ENCODE data around the gene APLP2.
"Not testable (repeated sequence)": the region's sequence is repeated elsewhere in the genome, so short reads cannot be mapped to it uniquely, and the experiment has no call there.

Gene APLP2

DNA sequence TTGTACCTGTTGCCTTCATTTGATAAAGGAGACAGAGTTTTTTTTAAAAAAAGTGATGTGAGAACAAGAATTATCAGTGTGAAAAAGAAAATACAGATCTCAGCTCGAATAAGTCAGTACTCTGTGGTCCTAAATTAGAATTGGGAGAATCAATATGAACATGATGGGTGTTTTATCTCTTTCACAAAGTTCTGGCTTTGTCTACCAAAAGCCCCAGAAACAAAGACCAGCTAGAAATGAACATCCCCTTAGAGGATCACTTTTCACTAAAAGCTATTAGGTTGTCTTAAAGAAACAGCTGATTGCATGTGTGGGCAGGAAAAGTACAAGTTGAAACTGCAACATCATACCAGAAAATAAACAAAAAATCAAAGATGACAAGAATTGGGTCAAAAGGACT is 81.5 kb downstream of the APLP2 start:
- no peak for DNase-seq

DNA sequence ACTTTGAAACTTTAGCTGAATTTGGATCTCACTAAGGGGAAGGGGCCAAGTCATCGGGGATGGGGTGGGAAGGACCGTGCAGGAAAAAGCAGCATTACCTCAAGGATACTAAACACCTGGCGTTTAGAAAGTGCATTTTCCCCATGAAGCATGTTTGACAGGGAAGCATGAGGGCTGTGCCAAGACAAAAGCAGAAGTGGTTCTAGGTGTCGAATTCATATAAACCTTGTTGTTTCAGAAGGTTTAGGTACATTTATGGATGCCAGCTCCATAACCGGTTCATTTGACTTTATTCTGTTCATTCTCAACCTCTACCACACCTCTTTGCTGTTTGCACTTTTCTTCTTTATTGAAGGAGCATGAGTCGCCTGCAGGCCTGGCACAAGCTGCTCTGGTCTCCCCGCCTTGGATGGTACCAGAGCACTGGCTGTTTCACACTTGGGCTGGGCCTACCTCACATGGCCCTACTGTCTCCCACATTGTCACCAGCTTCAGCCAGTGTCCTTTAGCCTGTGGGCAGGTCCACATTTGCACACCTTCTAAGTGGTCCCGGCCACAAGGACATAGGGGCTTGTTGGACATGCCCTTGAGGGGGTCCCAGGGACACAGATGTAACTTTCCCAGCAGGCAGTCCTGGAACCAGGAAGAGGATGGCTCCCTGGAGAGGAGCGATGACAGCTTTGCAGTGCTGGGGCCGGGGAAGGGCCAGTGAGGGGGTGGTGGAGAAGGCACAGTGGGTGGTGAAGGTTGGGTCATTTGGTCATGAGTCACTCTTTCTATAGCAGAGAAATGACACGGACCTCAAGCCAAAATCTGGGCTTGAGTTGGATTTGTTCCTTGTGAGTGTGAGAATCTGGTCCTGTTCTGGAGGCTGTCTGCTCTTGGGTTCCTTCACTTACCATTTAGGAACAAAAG is 86.7 kb downstream of the APLP2 start:
- no peak for DNase-seq

DNA sequence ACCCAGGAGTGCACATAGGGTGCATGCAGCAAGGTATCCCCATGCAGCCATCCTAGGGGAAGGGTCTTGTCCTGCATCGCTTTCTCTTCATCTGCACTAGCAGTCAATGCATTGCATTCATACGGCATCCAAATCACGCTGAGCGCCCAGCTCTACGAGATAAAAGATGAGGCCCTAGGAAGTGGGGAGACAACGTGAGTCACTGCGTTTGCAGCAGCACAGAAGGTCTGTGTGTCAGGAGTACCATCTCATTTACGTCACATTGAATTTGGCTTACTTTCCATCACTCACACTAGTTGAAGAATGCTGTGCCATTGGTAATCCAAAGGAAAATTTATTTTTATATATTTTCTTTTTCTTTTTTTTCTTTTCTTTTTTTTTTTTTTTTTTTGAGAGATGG is 87.4 kb downstream of the APLP2 start:
- no peak for DNase-seq

DNA sequence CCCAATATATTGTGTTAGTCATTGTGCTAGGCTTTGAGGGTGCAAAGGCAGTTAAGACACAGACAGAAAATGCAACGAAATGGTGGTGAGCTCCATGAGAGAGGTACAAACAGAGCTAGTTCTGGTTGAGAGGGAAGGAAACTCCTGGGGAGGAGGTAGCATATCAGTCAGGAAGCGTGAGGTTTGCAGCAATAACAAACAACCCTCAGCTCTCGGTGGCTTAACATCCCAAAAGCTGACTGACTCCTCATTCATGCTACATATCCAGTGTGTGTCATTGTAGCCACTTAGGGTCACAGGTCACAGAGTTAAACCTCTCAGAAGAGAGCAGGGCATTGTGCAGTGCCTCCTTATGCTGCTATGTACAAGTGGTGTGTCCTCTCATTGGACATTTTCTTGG is 88.1 kb downstream of the APLP2 start:
- no peak for DNase-seq

DNA sequence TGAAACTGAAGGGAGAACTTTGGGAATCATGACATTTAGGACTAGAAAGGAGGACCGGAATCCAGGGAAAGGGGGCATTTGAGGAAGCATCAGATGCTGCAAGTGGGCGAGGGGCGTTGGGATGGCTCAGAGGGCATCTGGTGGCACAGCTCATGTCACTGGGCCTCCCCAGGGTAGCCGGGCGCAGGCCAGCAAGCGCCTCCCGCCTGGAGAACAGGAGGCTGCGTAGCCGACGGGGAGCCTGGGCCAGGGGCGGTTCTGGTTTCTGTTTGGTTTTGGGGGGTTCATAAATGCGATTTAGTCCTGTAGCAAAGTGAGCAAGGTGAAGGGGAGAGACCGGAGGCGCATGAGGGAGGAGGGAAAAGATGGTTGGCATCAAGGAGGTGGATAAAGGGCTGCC is 89.4 kb downstream of the APLP2 start:
- DNase-seq = no peak

DNA sequence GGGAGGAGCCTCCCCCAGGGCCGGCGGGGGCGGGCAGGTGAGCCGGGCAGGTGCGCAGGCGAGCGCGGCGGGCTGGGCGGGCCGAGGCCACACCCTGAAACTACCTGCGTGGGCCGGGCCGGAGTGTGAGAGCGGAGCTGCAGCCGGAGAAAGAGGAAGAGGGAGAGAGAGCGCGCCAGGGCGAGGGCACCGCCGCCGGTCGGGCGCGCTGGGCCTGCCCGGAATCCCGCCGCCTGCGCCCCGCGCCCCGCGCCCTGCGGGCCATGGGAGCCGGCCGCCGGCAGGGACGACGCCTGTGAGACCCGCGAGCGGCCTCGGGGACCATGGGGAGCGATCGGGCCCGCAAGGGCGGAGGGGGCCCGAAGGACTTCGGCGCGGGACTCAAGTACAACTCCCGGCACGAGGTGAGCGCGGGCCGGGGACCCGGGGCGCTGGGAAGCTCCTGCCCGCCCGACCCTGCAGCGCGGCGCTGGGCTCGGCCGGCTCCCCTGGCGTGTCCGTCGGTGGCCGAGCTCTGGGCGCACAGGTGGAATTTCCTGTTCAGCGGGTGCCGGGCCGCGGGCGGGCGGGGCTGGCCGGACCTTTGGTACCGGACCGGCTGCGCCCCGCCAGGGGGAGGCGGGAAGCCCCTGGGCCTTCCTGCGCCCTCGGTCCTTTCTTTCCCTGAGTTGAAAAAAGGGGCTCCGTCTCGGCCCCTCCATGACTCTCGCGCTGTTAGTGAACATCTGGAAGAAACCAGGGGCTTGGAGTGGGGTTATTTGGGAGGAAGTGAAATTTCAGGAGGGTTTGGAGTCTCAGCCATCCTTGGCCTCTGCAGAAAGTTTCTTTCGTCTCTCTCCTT is 90.2 kb downstream of the APLP2 start, which contains the start of gene ST14:
Gene ST14 (plus strand): TSS at position 126 of the 841 bp plus-strand sequence. CDS start 198 bp downstream, at position 324.
- no peak for DNase-seq

DNA sequence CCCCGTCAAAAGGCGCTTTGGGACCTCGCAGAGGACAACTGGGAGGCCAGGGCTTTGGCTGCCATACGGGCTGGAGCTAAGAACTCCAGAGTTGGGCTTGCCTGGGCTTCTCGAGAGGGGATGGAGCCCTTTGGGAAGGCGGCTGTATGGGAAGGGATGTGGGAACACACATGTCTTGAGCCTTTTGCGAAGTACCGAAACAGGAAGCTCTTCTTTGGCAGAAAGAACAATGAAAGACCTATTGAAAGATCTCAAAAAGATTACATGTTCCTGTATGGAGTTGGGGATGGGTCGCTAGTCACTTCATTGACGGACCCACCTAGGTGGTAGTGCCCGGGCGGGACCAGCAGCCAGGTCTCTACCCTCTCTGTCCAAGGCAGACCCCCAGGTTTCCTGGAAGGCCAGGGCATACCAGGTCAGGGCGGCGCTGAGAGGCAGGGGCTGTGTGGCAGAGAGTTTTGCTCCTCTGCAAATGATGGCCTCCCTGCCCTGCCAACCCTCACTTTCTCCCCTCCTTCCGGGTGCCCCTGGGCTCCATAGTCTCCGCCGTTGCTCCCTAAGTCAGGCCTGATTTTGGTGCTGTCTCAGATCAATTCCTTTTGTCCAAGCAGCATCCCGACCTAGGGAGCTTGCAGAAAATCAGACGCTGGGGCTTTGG is 90.9 kb downstream of the APLP2 start:
- no peak for DNase-seq

DNA sequence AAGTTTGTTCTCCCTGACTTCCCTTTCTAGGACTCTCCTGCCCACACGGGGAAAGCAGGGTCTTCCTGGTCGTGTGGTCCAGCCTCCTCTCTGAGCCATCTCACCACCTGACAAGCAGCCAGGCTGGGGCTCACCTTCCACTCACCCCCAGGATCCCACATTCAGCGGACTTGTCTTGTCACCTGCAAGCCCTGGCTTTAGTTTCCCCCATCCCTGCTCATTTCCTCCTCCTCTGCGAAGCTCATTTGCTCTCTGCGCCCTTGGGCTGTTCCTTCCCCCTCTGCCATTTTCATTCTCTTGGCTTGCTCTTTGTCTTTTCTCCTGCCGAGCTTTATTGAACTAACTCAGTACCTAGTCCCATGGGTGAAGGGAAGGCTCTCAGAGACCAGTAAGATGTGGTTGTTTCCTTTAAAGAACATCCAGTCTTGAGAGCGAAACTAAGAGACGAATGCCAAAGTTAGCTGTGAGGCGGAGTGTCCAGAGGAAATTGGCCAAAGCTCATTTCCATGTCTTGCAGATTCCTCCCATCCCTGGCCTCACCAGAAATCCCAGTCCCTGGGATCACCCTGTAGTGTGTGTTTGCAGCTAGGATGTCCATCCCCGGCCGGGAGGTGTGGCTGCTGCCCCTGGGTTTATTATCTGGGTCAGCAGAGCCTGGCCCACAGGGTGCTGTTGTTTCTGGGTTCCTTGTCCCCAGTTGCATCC is 91.9 kb downstream of the APLP2 start:
- DNase-seq = no peak

DNA sequence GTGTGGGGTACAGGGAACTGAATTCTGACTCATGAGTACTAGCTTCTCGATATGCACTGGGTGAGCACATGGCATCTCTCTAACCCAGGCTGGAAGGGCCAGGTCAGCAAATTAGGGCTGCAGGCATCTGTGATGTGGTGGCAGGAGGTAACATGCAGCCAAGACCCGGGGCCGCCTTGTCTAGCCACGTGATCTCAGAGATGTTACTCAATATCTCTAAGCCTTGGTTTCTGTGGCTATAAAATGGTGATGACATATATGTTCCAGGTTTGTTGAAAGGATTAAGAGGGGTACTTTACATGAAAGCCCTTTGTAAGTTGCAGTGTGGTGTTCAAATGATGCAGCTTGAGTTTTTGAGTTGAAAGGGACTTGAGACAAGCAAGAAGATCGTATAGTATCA is 93.0 kb downstream of the APLP2 start:
- no peak for DNase-seq

DNA sequence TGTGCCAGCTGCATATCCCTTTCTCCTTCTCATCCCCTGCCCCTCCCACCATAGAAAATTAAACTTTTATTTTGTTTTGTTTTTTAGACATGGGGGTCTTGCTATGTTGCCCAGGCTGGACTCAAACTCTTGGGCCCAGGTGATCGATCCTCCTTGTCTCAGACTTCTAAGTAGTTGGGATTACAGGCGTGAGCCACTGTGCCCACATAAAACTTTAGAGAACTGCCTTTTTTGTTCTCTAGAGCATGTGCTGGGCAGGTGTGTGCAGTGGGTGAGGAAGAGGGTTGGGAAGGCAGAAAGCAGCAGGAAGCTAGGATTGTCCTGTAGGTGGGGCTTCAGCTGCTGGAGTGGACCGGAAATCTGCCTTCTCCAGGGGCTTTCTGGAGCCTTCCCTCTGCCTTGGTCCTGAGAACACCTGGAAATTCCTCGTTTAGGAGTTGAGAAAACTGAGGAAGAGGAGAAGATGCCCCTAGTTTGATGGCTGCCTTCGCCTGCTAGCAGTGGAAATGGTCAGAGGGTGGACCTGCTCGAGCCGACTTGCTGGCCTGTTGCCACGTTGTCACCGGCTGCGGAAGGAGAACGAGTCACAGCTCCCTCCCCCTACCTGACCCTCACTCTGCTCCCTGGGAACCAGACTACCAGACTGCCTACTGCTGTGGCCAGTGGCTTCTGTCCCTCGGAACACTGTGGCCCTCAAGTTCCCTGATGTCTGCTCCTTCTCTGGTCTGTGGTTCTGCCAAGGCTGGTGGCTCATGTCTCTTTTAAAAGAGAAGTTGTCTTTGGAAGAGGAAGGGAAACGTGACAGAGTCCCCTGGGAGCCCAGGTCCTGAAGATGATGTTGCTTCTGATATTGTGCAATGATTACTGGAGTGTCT is 93.9 kb downstream of the APLP2 start:
- no peak for DNase-seq

DNA sequence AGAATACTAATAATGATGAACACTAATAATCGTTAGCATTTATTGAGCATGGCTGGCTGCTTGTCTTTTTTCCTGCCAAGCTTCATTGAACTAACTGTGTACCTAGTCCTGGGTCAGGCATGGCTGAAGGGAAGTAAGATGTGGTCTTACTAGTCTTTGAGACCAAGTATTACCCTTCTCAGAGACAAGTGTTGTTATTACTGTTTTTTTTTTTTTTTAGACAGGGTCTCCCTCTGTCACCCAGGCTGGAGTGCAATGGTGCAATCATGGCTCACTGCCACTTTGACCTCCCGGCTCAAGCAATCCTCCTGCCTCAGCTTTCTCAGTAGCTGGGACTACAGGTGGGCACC is 94.5 kb downstream of the APLP2 start:
- DNase-seq = no peak

DNA sequence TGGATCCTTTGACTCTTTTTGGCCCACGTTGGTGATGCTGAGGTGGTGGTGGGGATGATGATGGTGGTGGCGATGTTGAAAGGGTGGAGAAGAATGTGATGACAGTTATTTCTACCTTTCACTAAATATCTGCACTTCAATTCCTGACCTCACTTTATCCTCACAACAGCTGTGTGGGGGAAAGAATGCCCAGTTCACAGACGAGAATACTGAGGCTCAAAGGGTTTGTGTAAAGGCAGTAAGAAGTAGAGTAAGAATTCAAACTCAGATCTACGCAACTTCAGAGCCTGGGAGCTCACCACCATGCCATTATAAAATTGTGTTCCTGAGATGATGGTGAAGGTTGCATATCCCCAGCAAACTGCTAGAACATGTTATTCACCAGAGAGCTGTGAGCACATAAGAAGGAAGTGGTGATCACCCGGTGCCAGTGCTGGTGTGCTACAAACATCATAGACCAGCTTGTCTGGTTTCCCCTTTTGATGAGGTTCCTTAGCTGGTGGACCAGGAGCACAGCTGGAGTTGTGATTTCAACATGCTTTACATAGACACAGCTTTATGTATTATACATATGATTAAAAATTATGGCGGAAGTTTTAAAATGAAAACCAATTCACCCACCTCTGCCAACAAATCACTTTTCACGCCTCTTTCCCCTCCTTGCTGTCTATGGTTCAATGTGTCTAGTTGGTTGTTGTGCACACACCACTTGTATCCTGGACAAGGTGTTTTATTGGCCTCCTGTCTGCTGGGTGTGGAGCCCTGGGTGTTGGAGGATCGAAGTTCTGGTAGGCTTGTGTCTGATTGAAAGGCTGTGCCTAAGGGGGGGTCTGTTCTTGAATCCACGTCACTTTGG is 96.1 kb downstream of the APLP2 start:
- no peak for DNase-seq

DNA sequence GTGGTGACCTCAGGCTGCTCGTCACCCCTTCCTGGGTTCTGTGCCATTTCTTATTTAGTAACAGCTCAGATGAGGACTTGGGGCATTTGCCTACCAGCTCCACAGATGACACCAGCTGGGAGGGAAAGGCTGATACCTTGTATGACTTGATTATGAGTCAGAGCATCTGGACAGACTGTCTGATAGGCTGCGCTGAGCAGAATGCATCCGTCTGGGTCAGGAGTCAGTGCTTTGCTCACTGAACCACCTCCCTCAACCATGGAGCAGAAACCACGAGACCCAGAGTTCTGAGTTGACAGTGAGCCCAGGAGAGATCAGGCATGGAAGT is 96.7 kb downstream of the APLP2 start:
- DNase-seq = no peak

DNA sequence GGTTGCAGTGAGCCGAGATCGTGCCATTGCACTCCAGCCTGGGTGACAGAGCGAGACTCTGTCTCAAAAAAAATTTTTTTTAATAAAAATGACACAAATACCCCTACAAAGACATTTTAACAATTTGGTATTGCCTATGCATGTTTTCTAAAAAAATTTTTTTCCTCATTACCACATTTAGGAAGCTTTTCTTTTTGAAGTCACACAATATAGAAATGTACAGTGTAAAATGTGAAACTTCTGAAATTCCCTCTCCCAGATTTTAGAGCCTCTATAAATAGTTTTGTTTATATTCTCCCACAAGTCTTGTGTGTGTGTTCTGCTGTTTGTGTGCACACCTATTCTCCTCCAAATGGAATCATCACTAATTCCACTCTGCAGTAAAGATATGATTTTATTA is 97.5 kb downstream of the APLP2 start:
- no peak for DNase-seq

DNA sequence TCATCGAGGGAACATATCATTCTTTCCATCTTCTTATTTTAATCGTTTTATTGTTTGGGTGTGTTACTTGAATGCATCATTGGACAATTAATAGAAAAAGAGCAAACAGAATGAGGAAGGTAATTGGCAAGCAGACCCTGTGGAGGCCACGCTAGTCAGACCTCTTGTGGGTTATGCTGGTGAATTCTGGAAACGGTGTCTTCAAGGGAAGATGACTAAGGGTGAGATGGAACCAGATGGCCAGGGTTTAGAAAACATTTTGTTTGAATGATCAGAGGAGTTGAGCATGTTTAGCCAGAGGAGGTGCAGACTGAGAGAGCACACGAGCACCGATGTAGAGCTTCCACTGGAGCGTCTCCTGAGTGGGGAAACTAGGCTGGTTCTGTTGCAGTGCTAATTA is 98.4 kb downstream of the APLP2 start:
- no peak for DNase-seq

DNA sequence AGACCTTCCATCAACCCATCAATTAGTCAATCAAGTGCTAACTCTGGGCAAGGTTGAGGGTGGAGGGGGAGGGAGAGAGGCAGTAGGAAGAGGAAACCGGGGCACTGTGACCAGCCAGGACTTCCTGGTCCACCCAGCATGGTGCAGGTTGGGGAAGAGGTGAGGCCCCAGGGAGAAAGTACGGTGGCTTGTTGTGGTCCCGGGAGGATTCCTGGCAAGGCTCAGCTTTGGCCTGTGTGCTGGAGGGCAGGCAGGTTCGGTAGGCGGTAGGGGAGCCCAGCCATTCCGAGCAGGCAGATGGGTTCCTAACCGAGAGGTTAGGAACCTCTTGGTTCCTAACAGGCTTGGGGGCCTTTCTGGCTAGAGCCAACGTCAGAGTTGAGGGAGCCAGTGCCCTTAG is 100.7 kb downstream of the APLP2 start:
- DNase-seq = no peak

DNA sequence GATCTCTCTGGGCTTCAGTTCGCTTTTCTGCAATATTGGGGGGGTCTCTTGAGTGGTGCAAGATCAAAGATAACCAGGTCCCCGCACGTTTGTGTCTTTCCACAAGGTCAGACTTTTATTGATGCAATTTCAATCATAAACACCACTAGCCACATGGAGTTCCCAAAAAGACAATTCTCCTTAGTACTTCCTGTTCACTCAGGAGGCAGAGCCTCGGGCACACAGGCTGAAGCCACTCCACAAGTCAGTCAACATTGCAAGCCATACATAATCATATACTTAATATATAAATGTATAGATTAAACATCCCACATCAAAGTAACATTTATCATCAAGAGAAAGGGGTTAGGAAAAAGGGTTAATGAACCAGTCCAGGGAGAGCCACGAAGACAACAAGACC is 101.8 kb downstream of the APLP2 start:
- DNase-seq = no peak

DNA sequence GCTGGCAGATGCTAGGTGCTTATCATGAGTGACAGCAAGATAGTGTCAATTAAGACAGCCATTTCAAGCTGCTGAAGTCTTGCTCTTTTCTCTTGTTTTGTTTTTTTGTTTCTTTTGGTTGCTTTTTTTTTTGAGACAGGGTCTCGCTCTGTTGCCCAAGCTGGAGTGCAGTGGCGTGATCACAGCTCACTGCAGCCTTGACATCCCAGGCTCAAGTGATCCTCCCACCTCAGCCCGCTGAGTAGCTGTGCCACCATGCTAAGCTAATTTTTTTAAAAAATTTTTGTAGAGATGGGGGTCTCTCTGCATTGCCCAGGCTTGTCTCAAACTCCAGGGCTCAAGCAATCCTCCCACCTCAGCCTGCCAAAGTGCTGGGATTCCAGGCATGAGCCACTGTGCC is 102.3 kb downstream of the APLP2 start:
- not testable (repeated sequence) for DNase-seq

DNA sequence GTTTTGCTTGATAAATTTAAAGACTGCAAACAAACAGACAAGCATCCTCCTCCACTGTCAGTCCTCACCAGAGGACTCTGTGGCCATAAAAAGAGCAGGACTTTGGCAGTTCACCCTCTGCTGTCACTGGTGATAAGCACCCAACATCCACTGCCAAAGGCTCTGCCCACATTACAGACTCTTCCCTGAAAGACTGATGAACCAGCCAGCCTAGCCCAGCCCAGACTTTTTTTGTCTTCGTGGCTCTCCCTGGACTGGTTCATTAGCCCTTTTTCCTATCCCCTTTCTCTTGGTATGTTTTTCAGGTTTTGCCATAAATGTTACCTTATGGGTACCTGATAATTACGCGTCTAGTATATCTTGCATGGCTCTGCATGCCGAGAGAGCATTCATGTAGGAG is 104.9 kb downstream of the APLP2 start:
- DNase-seq = no peak

DNA sequence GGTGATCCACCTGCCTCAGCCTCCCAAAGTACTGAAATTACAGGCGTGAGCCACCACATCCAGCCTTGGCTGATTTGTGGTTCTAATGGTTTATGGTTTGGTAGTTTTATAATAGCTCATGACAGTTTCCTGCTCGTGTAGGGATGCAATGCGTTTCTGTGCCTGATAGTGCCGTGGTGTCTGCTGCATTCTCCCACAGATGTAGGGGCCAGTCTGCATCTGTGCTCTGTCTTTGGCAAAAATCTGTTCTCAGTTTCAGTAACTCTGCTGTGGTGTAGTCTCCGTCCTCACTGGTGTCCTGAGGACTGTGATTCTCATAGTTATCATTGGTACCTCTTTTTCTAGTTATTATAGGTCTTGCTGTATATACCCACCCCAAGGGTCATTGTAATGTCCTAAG is 106.2 kb downstream of the APLP2 start:
- no peak for DNase-seq

DNA sequence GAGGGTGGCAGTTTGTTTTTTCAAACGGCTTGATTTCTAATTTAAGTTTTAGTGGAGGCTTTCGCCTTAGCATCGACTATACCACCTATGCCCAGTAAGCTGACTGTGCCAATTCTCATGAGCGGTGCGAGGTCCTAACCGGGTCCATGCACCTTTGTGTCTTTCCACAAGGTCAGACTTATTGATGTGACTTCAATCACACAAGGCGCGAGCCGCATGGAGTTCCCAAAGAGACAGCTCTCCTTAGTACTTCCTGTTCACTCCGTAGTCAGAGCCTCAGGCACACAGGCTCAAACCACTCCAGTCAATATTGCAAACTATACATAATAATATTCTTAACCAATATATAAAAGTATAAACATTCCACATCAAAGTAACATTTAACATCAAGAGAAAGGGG is 108.1 kb downstream of the APLP2 start:
- DNase-seq = no peak
